ENCODE results near the gene SESTD1. TPM values are rescaled to one million over a fixed set of nuclear protein-coding genes. Genes with fewer than 3 reads are reported as not detected.

SESTD1 gene
- total and polyA plus RNA-seq, 2 of the 13 experiments (the other 11 are each of a cell fraction or from before 2014, with no cell fraction given): 74.4 to 101 TPM

DNA sequence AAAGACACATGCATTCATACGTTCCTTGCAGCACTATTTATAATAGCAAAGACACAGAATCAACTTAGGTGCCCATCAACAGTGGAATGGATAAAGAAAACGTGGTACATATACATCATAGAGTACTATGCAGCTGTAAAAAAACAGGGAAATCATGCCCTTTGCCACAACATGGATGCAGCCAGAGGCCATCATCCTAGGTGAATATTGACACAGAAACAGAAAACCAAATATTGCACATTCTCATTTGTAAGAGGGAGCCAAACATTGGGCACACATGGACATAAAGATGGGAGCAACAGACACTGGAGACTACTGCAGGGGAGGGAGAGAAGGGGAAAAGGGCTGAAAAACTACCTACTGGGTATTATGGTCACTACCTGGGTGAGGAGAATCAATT lies 73.5 kb downstream of the SESTD1 start (continued):
- TF ChIP-seq, protein P1, sequence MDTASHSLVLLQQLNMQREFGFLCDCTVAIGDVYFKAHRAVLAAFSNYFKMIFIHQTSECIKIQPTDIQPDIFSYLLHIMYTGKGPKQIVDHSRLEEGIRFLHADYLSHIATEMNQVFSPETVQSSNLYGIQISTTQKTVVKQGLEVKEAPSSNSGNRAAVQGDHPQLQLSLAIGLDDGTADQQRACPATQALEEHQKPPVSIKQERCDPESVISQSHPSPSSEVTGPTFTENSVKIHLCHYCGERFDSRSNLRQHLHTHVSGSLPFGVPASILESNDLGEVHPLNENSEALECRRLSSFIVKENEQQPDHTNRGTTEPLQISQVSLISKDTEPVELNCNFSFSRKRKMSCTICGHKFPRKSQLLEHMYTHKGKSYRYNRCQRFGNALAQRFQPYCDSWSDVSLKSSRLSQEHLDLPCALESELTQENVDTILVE (CRISPR knock-in tag; IDR thresholded peaks at IDR 0.05): no peak
- TF ChIP-seq MAFK (conservative IDR thresholded peaks at IDR 0.05 in 1 of 2, IDR thresholded peaks at IDR 0.05 in 1 of 2; ENCODE audit: low read length in 2 of 2) (no peak), TCF12 (IDR thresholded peaks at IDR 0.05) (no peak), TCF12 (CRISPR knock-in tag; IDR thresholded peaks at IDR 0.05) (no peak), ZNF616 (CRISPR knock-in tag; IDR thresholded peaks at IDR 0.05; ENCODE audit: low read depth) (no peak), TRIM24 (CRISPR knock-in tag; IDR thresholded peaks at IDR 0.05) (0 out of 2 replicates have a peak, but pooled peaks have one; percentile 34), ZNF251 (CRISPR knock-in tag; IDR thresholded peaks at IDR 0.05) (no peak), ZFP36L1 (CRISPR knock-in tag; IDR thresholded peaks at IDR 0.05) (no peak), NR2F2 (IDR thresholded peaks at IDR 0.05; ENCODE audit: borderline replicate concordance, low read depth) (no peak; the same call in 1 of the 2 replicates), TP53 (CRISPR knock-in tag; conservative IDR thresholded peaks at IDR 0.05) (no peak)
- TF ChIP-seq, protein P2, sequence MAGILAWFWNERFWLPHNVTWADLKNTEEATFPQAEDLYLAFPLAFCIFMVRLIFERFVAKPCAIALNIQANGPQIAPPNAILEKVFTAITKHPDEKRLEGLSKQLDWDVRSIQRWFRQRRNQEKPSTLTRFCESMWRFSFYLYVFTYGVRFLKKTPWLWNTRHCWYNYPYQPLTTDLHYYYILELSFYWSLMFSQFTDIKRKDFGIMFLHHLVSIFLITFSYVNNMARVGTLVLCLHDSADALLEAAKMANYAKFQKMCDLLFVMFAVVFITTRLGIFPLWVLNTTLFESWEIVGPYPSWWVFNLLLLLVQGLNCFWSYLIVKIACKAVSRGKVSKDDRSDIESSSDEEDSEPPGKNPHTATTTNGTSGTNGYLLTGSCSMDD (CRISPR knock-in tag; IDR thresholded peaks at IDR 0.05): no peak
- TF ChIP-seq, protein P3, sequence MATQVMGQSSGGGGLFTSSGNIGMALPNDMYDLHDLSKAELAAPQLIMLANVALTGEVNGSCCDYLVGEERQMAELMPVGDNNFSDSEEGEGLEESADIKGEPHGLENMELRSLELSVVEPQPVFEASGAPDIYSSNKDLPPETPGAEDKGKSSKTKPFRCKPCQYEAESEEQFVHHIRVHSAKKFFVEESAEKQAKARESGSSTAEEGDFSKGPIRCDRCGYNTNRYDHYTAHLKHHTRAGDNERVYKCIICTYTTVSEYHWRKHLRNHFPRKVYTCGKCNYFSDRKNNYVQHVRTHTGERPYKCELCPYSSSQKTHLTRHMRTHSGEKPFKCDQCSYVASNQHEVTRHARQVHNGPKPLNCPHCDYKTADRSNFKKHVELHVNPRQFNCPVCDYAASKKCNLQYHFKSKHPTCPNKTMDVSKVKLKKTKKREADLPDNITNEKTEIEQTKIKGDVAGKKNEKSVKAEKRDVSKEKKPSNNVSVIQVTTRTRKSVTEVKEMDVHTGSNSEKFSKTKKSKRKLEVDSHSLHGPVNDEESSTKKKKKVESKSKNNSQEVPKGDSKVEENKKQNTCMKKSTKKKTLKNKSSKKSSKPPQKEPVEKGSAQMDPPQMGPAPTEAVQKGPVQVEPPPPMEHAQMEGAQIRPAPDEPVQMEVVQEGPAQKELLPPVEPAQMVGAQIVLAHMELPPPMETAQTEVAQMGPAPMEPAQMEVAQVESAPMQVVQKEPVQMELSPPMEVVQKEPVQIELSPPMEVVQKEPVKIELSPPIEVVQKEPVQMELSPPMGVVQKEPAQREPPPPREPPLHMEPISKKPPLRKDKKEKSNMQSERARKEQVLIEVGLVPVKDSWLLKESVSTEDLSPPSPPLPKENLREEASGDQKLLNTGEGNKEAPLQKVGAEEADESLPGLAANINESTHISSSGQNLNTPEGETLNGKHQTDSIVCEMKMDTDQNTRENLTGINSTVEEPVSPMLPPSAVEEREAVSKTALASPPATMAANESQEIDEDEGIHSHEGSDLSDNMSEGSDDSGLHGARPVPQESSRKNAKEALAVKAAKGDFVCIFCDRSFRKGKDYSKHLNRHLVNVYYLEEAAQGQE (IDR thresholded peaks at IDR 0.05; ENCODE audit: borderline replicate concordance in 1 of 2, low read depth in 1 of 2, low read length in 2 of 2): no peak
- TF ChIP-seq, protein P4, sequence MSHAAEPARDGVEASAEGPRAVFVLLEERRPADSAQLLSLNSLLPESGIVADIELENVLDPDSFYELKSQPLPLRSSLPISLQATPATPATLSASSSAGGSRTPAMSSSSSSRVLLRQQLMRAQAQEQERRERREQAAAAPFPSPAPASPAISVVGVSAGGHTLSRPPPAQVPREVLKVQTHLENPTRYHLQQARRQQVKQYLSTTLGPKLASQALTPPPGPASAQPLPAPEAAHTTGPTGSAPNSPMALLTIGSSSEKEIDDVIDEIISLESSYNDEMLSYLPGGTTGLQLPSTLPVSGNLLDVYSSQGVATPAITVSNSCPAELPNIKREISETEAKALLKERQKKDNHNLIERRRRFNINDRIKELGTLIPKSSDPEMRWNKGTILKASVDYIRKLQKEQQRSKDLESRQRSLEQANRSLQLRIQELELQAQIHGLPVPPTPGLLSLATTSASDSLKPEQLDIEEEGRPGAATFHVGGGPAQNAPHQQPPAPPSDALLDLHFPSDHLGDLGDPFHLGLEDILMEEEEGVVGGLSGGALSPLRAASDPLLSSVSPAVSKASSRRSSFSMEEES (CRISPR knock-in tag; IDR thresholded peaks at IDR 0.05): no peak
- TF ChIP-seq, protein P5, sequence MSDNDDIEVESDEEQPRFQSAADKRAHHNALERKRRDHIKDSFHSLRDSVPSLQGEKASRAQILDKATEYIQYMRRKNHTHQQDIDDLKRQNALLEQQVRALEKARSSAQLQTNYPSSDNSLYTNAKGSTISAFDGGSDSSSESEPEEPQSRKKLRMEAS (IDR thresholded peaks at IDR 0.05): 0 out of 2 replicates have a peak, but pooled peaks have one; percentile 34
- TF ChIP-seq, protein P6, sequence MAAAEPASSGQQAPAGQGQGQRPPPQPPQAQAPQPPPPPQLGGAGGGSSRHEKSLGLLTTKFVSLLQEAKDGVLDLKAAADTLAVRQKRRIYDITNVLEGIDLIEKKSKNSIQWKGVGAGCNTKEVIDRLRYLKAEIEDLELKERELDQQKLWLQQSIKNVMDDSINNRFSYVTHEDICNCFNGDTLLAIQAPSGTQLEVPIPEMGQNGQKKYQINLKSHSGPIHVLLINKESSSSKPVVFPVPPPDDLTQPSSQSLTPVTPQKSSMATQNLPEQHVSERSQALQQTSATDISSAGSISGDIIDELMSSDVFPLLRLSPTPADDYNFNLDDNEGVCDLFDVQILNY (CRISPR knock-in tag; conservative IDR thresholded peaks at IDR 0.05): no peak
- TF ChIP-seq, protein P7, sequence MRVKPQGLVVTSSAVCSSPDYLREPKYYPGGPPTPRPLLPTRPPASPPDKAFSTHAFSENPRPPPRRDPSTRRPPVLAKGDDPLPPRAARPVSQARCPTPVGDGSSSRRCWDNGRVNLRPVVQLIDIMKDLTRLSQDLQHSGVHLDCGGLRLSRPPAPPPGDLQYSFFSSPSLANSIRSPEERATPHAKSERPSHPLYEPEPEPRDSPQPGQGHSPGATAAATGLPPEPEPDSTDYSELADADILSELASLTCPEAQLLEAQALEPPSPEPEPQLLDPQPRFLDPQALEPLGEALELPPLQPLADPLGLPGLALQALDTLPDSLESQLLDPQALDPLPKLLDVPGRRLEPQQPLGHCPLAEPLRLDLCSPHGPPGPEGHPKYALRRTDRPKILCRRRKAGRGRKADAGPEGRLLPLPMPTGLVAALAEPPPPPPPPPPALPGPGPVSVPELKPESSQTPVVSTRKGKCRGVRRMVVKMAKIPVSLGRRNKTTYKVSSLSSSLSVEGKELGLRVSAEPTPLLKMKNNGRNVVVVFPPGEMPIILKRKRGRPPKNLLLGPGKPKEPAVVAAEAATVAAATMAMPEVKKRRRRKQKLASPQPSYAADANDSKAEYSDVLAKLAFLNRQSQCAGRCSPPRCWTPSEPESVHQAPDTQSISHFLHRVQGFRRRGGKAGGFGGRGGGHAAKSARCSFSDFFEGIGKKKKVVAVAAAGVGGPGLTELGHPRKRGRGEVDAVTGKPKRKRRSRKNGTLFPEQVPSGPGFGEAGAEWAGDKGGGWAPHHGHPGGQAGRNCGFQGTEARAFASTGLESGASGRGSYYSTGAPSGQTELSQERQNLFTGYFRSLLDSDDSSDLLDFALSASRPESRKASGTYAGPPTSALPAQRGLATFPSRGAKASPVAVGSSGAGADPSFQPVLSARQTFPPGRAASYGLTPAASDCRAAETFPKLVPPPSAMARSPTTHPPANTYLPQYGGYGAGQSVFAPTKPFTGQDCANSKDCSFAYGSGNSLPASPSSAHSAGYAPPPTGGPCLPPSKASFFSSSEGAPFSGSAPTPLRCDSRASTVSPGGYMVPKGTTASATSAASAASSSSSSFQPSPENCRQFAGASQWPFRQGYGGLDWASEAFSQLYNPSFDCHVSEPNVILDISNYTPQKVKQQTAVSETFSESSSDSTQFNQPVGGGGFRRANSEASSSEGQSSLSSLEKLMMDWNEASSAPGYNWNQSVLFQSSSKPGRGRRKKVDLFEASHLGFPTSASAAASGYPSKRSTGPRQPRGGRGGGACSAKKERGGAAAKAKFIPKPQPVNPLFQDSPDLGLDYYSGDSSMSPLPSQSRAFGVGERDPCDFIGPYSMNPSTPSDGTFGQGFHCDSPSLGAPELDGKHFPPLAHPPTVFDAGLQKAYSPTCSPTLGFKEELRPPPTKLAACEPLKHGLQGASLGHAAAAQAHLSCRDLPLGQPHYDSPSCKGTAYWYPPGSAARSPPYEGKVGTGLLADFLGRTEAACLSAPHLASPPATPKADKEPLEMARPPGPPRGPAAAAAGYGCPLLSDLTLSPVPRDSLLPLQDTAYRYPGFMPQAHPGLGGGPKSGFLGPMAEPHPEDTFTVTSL (CRISPR knock-in tag; IDR thresholded peaks at IDR 0.05; ENCODE audit: borderline replicate concordance): peak; percentile 10; the same call in 1 of the 2 replicates

Data from HepG2 (cell line).